ENCODE data around the gene GAREM1.

Gene GAREM1

DNA sequence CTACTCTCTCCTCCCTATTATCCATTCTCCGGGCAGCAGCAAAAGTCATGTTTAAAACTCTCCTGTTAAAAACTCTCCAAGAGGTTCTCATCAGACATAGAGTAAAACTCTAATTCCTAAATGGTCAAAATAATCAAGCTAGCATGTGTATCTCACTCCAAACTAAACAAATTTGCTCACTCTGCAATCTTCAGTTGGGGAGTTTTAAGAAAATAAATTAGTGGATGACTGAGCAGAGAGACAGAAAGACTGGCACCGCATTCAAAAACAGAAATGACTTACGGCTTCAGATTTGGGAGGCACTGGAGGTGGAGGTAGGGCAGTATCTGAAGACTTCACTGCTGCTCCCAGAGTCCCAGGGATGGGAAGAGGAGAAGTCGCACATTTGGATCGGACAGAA, 183.9 kb downstream of the GAREM1 start:
- DNase-seq: no peak

DNA sequence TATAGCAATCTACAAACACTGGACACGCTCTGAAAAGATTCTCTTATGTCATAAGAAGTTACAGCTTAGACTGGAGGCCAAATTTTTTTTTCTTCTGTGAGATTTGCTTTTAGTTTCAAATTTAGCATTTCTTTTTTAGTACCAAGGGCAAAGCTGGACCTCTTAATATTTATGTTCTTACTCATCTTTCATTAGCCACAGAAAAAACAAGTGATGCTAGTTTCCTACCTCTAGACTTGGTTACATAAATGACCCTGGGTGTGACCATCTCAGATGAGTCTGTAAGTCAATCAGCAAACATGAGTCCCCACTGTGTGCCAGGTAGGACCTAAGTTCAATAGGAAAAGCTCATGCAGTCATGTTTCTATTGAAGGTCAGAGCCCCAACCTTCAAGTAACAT, 186.4 kb downstream of the GAREM1 start:
- no peak for DNase-seq

DNA sequence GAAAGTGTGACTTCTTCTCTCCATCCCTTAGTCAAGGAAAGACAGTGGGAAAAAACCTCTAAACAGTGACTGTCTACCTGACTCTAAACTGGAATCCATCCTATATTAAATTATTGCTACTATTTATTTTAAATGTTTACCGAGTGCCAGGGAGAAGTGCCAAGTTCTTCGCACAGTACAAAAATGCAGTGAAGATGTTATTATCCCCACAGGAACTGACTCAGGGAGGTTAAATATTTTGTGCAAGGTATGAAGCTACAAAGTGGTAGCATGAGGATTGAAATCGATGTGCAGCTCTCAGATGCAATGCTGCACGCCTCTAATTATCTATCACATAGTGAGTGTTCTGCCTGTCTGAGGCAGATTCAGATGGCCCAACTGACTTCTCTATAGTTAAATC, 189.8 kb downstream of the GAREM1 start:
- DNase-seq: no peak

DNA sequence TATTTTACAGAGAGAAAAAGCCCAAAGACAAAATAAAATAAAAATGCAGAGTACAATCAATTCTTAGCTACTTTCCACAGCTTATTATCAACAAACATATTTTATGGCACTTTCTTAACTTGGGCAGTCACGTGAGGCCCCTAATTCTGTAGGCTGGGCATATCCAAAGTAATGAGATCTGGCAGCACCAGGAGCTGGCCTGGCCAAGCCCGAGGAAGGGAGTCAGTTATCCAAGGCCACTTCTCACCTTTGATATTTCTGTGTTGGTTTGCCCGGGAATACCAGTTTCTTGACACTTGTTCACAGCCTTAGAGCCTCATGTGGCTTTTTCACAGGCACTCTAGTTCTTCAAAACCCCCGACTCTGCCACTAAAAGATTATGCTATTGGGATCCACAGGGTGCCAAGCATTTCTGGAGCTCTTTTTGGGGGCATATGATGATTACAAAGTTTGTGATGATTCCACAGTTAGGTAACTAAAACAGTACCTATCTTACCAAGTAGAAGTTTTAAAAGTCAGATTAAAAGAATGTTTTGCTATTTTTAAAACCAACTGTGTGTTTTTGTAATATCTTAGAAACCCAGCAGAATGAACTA, 190.4 kb downstream of the GAREM1 start:
- no peak for DNase-seq

DNA sequence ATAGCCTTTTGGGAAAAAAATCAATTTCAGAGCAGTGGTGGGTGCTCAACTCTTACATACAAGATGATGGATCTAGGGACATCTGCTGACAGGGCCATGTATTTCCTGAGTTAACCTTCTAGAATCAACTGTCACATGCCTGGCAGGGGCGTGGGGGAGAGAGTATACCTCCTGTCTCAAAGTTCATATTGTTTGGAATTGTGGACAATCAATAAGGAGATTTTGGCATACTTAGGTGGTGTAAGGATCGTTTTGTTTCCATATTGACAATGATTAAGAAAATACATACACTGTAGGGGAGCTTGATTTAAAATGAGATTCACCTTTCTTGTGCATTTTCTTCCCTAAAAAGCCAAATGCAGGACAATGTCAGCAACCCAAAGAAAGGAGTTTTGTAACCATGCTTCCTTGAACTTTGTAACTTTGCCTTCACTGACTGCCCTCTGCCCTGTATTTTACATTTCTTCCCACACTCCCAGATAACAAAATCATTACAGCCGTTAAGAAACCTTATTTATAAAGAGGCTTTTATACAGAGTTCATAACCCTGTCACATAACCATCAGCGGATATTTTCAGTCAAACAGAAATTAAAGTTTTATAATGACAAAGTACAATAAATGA, 192.4 kb downstream of the GAREM1 start:
- no peak for DNase-seq

DNA sequence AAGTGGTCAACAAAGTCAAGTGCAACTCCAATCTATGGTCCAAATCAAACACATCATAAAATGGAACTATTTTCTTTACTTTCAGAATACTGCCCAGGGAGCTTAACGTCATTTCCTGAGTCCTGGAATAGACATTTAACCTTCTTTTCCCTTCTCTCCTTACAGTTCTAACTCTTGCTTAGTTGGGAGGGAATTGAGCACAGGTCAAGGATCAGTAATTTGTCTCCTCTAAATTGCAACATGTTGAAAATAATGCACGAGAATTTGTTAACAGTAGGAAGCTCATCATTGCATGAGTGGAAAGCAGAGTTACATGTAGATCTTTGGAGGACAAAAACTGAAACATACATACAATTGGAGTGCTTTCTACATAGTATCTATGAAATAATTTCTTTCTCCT, 193.1 kb downstream of the GAREM1 start:
- no peak for DNase-seq

DNA sequence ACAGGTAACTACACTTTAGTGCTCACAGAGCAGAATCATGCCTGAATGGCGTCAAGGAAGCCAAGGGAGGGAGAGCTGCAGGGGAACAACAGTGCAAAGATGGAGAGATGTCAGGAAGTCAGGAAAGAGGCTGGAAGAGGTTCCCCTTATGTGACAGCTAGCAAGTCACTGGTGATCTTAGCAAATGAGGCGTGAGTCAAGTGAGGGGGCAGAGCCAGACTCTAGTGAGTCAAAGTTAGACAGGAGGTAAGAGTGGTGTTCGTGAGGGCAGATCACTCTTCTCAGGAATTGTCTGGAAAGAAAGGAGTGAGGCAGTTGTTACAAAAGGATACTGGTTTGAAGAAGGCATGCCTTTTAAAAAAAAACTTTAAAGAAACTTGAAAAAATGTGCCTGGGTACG, 193.8 kb downstream of the GAREM1 start:
- DNase-seq: no peak

DNA sequence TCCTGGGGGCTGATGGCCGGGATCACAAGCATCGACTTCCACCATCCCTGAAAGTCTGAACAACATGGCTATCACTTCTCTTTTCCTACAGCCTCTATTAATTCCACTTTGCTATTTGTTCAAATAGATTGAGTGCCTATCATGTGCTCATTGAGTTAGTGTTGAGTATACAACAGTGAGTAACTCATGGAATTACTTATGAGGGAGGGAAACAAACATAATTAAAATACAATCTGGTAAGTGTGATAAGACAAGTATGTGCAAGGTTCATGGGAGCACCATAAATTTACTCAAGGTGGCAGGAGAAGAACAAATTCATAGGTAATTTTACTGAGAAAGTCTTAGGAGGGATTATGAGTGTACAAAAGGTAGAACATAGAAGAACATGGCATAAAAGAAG, 194.4 kb downstream of the GAREM1 start:
- no peak for DNase-seq

DNA sequence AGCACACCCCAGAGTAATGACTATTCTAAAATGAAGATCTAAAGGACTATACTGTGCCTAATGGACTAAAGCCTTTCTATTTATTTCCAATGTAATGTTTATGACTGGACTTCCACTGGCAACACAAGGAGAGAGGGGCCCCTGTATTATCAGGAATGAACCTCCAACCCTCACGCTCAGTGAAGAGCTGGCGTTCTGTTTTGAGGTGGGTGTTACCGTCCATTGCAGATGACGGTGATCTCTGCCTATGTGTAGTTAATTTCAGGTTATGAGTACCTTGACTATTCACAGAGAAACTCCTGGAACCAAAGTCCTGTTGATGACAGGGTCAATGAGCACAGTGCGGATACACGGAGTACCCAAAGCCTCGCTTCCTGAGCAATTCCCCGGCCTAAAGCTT, 195.5 kb downstream of the GAREM1 start:
- DNase-seq: no peak

DNA sequence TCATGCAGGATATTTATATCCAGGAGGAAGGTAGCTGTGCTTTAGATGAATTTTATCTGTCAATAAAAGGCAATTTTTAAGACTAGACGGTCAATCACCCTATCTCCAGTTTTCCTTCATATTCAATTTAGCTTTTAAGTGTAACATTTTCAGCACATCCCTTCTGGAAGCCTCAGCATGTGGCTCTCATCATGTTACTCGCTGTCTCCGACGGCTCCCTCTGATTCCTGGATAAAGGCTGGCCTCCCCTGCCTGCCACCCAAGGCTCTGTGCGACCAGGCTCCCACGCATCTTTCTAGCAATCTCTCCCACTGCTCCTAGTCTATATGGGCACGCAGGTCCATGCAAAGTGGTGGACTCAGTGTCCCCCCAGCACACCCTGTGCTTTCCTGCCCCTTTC, 196.4 kb downstream of the GAREM1 start:
- DNase-seq: no peak

DNA sequence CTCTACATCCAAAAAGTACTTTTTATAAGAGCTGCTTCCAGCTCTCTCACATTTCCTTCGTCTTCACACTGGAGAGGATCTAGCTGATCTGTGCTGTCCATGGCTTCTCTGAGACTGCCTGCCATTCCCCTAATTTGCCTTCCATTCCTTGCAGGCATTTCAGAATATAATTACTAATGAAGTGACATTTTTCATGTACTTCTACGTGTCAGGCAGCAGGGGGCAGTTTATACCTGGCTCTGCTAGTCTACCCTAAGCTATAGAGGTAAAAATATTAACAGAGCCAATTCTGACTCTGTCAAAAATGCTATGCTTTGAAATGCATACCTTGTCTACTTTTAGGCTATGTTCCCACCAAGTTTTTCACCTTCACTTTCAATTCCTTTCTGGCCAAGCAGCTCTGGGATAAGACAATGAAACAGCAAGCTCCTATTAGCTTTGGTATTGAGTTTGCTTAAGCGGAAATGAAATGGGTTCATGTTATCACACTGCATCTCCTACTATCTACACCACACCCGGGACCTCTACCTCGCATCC, 198.9 kb downstream of the GAREM1 start:
- peak in 1 of 2 experiments; percentile 20 for DNase-seq

DNA sequence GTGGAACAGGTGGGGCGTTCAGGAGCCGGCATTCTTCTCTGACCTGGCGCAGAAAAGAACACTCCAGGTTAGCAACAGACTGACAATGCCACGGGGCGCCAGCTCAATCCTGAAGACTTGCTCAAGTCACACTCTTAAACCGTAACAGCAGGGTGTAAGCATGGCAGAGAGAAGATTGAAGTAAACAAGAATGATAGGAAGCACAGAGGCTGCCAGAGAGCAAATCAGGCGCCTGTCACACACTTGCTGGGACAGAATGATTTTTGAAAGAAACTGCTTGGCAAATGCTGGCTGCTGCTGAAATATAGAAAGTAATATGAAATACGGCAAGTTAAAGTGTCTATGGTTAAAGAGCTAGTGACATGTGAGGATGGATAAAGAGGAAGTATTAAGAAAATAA, 200.3 kb downstream of the GAREM1 start:
- DNase-seq: no peak

DNA sequence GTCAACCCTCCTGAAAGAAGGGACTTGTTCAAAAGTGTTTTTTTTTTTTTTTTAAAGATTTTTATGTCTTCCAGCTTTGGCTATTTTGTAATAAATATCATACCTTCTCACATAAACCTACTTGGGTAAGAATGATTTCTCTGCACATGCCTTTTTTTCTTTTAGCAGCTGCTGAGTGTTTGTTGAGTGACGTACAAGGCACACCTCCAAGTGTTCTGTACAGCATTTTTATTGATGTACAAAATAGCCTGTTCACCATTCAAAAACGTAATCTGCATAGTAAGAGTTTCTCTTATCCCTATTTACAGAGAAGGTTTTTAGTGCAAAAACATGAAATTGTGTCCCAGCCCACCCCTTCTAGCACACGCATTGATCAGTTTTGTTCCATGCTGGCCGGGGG, 203.2 kb downstream of the GAREM1 start:
- DNase-seq: no peak

DNA sequence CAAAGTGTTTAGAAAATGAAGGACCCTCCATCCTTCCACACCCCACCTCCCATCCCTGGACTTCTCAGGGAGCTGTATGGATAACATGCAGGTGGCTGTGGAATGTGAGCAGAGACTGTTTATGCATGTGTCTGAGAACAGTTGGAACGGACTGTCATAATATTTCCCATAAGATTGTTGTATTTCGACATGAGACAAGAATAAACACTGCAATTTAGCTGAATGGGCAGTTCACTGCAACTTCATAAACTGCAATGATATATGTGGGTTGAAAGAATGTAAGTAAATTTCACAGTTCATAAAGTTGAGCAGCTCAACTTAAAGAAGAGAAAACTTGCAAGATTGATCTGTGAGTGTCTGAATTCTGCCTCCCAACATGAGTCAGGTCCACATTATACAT, 206.3 kb downstream of the GAREM1 start:
- DNase-seq: no peak

DNA sequence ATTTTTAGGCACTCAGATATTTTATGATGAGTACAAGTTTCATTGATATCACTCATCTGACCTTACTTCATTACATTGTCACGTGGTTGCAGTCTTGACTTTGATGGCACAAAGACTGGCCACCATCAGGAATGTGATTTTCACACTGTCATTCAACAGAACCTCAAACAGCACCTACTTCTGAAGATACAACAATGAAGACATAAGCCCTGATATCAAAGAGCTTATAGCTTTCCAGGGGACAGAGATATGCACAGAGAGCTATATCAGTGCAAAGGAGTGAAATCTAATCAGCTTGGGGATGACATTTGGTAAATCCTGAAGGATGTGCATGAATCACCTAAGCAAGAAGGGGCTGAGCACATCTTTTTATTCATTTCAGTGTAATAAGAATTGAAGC, 208.6 kb downstream of the GAREM1 start:
- DNase-seq: no peak

DNA sequence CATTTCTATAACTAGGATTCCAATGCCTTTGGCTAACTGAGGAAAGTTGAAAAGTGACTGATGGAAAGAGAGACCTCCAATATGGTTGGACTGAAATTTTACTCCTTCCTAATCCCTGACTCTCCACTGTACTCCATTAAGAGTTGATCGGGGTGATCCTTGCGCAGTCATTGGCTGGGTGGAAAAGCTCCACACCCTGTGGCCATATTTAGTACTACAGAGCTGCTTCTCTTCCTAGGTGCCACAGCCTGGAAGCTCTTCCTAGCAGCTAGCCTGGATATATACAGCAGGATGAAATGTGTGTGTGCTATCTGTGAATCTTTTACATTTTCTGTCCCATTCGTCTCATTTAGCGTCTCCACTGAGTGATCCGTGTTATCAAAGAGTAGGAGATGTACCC, 209.7 kb downstream of the GAREM1 start:
- no peak for DNase-seq

DNA sequence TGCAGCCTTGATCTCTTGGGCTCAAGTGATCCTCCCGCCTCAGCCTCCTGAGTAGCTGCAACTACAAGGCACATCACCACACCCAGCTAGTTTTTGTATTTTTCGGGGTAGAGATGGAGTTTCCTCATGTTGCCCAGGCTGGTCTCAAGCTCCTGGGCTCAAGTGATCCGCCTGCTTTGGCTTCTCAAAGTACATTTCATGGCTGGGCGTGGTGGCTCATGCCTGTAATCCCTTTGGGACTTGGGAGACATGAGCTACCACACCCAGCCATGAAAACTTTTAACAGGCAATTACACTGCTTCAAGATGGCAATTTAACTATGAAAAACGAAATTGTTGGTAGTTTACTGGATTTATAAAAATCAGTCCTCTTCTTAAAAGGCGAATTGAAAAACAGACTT, 211.1 kb downstream of the GAREM1 start:
- no peak for DNase-seq

DNA sequence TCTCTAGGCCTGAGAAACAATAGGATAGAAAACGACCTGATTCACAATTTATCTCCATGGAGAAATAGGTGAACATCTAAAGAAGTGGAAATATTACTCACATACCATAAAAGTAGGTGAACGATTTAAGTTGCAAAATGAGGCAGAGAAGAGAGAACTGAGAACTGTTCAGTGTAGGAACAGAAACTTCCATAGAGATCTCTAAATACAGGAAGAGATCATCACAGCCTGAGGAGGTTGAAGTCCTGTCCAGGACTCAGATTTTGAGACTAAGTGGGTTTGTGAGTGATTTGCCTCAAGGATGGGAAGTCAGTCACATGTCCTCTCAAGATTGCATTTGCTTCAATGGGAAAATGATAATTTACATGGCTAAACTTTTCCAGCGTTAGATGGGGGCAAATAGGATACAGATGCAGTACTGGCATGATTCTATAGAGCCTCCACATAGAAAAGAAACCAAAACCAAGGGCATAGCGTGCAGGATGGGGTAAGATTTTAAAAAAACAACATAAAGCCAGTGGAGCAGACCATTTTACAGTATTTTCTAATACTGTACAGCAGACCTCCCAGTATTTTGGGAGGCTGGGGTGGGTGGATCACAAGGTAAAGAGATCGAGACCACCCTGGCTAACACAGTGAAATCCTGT, 212.0 kb downstream of the GAREM1 start:
- DNase-seq: no peak

DNA sequence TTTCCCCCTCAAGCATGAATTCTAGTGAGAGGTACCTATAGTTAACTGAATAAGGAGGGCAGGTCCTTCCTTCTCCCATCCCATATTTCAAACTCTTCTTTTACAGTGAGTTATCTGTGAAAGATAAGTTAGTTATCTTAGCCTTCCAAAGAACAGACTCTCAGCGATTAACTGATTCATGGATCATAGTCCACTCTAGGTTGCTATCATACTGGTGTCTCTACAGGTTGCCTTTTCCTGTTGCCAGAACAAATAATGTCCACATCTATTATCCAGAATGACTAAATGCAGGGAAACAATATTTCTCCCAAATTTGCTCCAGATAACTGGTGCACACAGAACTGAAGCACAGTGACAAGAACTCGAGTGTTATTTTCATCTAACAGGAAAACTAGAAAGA, 212.5 kb downstream of the GAREM1 start:
- no peak for DNase-seq

DNA sequence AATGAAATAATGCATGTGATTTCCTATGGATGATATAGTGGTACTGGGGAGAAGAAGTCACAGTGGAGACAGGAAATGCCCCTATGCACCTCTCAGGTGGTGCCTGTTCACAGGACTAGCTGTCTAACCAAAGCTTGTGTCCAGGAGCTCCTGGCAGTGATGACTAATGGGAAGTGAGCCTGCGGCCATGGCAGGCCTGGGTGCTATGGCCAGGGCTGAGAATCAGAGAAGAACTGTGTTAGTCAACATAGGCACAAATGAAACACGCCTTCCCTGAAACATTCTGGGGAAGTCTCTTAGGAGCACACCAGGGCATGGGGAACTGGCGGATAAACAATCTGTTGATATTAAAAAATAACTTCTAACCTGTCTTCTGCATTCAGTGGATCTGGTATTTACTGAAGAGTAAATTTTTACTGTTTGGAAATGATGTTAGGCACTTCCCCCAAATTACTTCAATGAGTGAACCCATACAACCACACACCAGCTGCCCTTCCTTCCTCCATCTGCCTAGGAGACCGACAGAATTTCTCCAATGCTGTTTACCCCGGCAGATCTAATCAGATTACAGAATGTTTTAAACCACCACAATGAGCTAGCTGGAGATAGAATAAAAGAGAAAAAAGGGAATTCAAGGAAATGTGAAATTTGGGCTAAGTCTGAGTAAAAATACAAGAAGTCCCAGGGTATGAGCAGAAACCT, 213.4 kb downstream of the GAREM1 start:
- DNase-seq: no peak

DNA sequence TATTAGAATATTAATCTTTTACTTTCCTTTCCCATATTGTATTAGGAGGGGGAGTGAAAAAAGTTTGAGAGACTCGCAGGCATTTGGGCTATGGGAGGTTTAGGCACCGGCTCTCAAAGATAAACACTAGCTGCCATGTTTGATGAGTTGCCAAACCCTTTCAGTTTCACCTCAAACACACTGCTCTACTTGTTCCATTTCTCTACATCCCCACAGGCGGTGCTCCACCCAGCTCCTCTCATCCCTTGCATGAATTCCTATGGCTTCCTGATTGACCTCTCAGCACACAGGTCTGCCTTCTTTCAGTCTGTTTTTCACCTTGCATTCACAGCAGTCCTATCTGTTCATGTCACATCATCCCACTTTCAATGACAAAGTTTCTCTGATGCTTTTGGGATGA, 215.1 kb downstream of the GAREM1 start:
- no peak for DNase-seq

DNA sequence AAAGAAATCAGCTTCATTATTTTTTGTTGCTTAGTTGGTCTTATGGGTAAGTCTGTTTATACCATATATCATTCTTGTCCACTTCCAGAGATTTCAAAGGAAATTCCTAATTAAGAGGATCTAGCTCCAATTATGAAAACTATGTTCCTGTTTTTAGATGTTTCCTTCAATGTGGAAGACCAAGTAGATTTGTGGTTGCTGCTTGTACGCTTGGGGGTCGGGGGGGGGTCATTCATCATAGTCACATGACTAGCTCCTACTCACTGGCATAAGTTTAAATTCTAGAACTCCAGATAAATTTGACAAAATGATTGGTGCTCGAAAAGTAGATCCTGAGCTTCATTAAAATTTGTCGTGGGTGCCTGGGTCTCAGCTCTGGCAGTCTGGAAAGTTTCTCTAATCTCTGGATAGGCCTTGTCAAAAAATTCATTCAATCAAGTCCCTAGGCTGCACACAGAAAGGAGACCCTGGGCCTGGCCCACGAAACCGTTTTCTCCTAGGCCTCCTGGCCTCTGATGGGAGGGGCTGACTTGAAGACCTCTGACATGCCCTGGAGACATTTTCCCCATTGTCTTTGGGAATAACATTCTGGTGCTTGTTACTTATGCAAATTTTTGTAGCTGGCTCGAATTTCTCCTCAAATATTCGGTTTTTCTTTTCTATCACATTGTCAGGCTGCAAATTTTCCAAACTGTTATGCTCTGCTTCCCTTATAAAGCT, 218.4 kb downstream of the GAREM1 start:
- no peak for DNase-seq

DNA sequence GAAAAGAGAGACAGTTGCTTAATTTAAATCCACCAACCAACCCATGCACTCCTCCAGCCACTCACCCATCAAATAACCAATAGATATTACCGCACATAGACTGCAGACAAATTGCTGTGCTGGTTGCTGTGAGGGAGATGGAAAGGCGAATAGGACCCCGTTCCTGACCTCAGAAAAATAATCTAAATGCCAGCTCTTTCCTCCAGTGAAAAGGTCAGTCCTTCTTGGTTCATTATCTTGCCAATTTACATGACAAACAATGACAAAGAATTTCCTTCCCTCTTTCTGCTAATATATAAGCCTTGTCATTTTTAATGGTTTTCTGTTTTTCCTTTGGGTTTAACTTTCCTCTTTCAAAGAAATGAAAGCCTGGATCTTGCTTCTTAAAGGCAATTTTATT, 219.2 kb downstream of the GAREM1 start:
- DNase-seq: no peak
